ENCODE measurements around the gene SFRP4.

SFRP4 gene

GRCh38 chr7:37893359-37893758, 23.3 kb downstream of the SFRP4 start:
- no peak for DNase-seq
- in situ Hi-C loops (cut with MboI; ENCODE audit: low pct_unique_long_range_greater_than_20kb, low sequenced_read_pairs), result no loop called here

- in situ Hi-C loops (cut with MboI; ENCODE audit: low pct_unique_long_range_greater_than_20kb, low sequenced_read_pairs), result no loop called here
Observed at GRCh38 chr7:37882086-37882485, 34.5 kb downstream of the SFRP4 start.

More at GRCh38 chr7:37882086-37882485, 34.5 kb downstream of the SFRP4 start:
- DNase-seq, result no peak

Measured in KBM-7 (cell line).